Caco-2 (cell line): Measurements from ENCODE around the gene ISL2. TPM values are rescaled to one million over a fixed set of nuclear protein-coding genes. Genes with fewer than 3 reads are reported as not detected.

ENCODE experiments used
- BruUV-seq: library from RNA; stranded (reverse); fragments of 400-500 nt; replicated peaks from 2 replicates; lab custom pipeline; 2021; lab: Mats Ljungman, UMichigan
- CTCF ChIA-PET: fragments of 300-600 bp; sonication (Branson Sonifier 250); formaldehyde crosslinking; loops from one replicate; lab custom pipeline; 2022; ENCODE audit warnings: antibody characterized with exemption; lab: Charles Lee
- POLR2A ChIA-PET: fragments of 300-600 bp; sonication (Branson Sonifier 250); formaldehyde crosslinking; loops from one replicate; lab custom pipeline; 2022; ENCODE audit warnings: antibody characterized with exemption; lab: Charles Lee
- DNase-seq, 2 experiments: peaks; one replicate each; pipeline versions ENCODE4 v3.0.0 to v3.0.0-alpha.2; 2020 to 2022
- H3K27me3 ChIP-seq: replicated peaks from 2 replicates; pipeline ENCODE4 v1.6.0; 2011; ENCODE audit warnings: low read length; ENCODE audit not compliant: control insufficient read depth, insufficient read depth
- H3K36me3 ChIP-seq: 2 replicates; pipeline ENCODE4 v1.5.1; 2011; ENCODE audit warnings: low read length; ENCODE audit not compliant: control insufficient read depth, insufficient read depth
- H3K4me1 ChIP-seq: fragments of 250-450 bp; sonication (Bioruptor Pico); 2 replicates; pipeline ENCODE4 v1.5.1; 2020; ENCODE audit warnings: mild to moderate bottlenecking
- H3K4me3 ChIP-seq: 2 replicates; pipeline ENCODE4 v1.5.1; 2011; ENCODE audit warnings: low read depth, mild to moderate bottlenecking, control low read depth, low read length
- H3K9me3 ChIP-seq: fragments of 250-450 bp; sonication (Bioruptor Pico); 2 replicates; pipeline ENCODE4 v1.5.1; 2020; ENCODE audit warnings: mild to moderate bottlenecking, moderate library complexity
- H3K27ac Mint-ChIP-seq: one replicate; pipeline ENCODE4 v1.8.0; 2022; ENCODE audit warnings: mixed read lengths; ENCODE audit not compliant: unreplicated experiment
- H3K27me3 Mint-ChIP-seq: one replicate; pipeline ENCODE4 v1.8.0; 2022; ENCODE audit warnings: mixed read lengths; ENCODE audit not compliant: insufficient read depth, unreplicated experiment
- H3K36me3 Mint-ChIP-seq: one replicate; pipeline ENCODE4 v1.8.0; 2022; ENCODE audit warnings: mild to moderate bottlenecking, mixed read lengths; ENCODE audit not compliant: insufficient read depth, unreplicated experiment
- H3K4me1 Mint-ChIP-seq: one replicate; pipeline ENCODE4 v1.8.0; 2022; ENCODE audit warnings: low read depth, mixed read lengths; ENCODE audit not compliant: unreplicated experiment
- H3K4me3 Mint-ChIP-seq: one replicate; pipeline ENCODE4 v1.8.0; 2022; ENCODE audit warnings: mild to moderate bottlenecking, moderate library complexity, mixed read lengths; ENCODE audit not compliant: unreplicated experiment
- H3K9me3 Mint-ChIP-seq: one replicate; pipeline ENCODE4 v1.8.0; 2022; ENCODE audit warnings: mixed read lengths; ENCODE audit not compliant: unreplicated experiment
- intact Hi-C: fragments of 100-400 bp; cut with micrococcal nuclease; formaldehyde crosslinking; loops from one replicate; pipeline ENCODE4 v1.10.0; 2022; ENCODE audit not compliant: unreplicated experiment
- total RNA-seq: library from RNA; stranded (reverse); gene quantifications from 2 replicates; pipeline ENCODE4 v1.2.3, GENCODE V29; 2022
- TF ChIP-seq, protein P1 (sequence below), 2 experiments: fragments of 200-600 bp in 1 of 2; IDR thresholded peaks; 1 replicate in 1 of 2; 2 replicates in 1 of 2; pipeline versions ENCODE4 v1.5.1 to v1.8.0; 2011 to 2022; ENCODE audit warnings: antibody characterized with exemption in 1 of 2, control low read depth in 1 of 2, inconsistent platforms in 1 of 2, low read depth in 1 of 2, low read length in 1 of 2, mild to moderate bottlenecking in 1 of 2, moderate library complexity in 1 of 2; ENCODE audit not compliant: insufficient read depth in 1 of 2, severe bottlenecking in 1 of 2, unreplicated experiment in 1 of 2

The ISL2 gene
- total RNA-seq, 1 experiment from 2014 or later: 11.0 TPM

DNA sequence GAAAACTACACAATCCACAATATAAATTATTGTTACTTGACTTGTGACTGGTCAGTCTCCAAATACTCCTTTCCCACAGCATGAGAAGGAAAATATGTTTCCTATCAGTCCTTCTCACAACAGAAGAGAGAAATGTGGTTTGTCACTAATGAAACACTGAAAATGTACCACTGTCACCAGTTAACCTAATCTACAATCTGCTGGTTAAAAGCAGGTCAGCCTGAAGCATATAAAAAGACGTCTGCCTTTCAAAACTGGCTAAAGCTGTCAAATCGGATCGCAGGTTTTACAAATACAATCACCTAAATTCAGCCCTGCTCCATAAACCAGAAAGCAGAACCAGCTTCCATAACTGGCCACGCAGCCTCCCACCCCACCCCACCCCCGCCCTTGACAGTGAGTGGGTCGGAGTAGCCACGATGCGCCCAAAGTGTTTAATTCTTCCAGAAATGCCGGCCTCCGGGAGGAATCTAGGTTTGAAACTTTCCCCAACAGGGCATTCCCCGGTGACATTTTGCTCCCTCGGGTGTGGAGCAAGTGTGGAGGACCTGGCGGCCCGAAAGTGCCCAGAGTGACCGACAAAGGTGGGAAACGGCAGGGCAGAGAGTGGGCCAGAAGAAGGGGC, 26.0 kb upstream of the ISL2 start:
- Mint-ChIP-seq H3K36me3 (peaks cover 22% of the 10 kb centered on the region), H3K4me3 (peak overlapping the region; percentile 63), H3K27me3 (no peaks in the 10 kb centered on the region), H3K4me1 (peaks cover 25% of the 10 kb centered on the region), H3K27ac (peak overlapping the region; percentile 40), H3K9me3 (no peaks in the 10 kb centered on the region)
- no peak for DNase-seq
- H3K9me3 ChIP-seq: no peaks in the 10 kb centered on the region
- ChIA-PET POLR2A (interaction anchor here (1.2 to 1.6 kb wide), 2 partner anchors 26 to 858 kb away, joined by 3 to 22 read pairs; partner anchors contain the start of gene ISL2), CTCF (interaction anchor here (1.4 kb wide), 1 partner anchor 26 kb away, joined by 5 read pairs; the partner anchor contains the start of gene ISL2)
- intact Hi-C loops: loop anchor here (2.0 kb wide), 1 partner anchor 26 kb away; the partner anchor contains the start of gene ISL2
- H3K4me1 ChIP-seq: peaks cover 40% of the 10 kb centered on the region
- TSS peak; percentile 37 for BruUV-seq
- TF ChIP-seq, protein P1, sequence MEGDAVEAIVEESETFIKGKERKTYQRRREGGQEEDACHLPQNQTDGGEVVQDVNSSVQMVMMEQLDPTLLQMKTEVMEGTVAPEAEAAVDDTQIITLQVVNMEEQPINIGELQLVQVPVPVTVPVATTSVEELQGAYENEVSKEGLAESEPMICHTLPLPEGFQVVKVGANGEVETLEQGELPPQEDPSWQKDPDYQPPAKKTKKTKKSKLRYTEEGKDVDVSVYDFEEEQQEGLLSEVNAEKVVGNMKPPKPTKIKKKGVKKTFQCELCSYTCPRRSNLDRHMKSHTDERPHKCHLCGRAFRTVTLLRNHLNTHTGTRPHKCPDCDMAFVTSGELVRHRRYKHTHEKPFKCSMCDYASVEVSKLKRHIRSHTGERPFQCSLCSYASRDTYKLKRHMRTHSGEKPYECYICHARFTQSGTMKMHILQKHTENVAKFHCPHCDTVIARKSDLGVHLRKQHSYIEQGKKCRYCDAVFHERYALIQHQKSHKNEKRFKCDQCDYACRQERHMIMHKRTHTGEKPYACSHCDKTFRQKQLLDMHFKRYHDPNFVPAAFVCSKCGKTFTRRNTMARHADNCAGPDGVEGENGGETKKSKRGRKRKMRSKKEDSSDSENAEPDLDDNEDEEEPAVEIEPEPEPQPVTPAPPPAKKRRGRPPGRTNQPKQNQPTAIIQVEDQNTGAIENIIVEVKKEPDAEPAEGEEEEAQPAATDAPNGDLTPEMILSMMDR (IDR thresholded peaks at IDR 0.05; ENCODE audit: insufficient read depth in 1 of 2, low read depth in 1 of 2, low read length in 1 of 2, severe bottlenecking in 1 of 2, unreplicated experiment in 1 of 2): no peak
- H3K4me3 ChIP-seq: peak overlapping the region; percentile 75
- no peaks in the 10 kb centered on the region for H3K36me3 ChIP-seq
- H3K27me3 ChIP-seq: no peaks in the 10 kb centered on the region

DNA sequence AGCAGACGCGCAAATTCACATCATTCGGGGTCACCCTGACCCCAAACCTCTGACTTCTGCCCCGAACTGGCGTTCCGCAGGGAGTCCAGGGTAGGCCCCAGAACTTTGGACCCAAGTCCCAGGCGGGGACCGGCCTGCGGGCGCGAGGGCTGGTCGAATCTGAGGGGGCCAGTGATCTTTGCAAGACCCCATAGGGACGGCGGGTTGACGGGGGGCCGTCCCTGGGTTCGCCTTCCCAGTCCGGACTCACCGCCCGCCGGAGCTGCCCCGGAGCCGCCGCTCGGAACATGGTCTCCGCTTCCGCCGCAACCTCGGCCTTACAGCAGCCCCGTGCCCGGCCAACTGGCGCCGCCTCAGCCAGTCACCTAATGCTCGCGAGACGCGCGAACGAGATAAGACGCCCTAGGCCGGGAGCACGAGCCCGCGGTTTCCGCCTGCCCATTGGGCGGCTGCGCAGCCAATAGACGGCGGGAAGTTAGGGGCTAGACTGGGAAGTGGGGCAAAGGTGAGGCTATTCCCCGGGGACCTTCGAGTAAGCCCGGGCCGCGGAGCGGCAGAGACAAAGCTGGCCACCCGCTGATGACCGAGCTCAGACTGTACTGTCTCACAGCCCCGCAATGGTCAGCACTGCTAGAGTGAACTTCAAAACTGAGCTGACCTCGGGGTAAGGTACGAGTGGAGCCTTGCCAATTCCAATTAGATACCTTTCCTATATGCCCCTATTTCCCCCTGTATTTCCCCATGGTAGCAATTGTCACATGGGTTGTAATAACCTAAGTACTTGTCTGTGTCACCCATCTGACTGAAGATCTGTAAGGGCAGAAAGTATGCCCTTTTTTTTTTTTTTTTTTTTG, 25.2 kb upstream of the ISL2 start, which contains the start of gene ETFA:
ETFA (minus strand) TSS at position 370 of the 854 bp plus-strand sequence; CDS start at position 289, 81 bp downstream.
- Mint-ChIP-seq H3K27me3 (no peaks in the 10 kb centered on the region), H3K9me3 (no peaks in the 10 kb centered on the region), H3K4me1 (peaks cover 25% of the 10 kb centered on the region), H3K27ac (peak within 1 kb of the TSS; percentile 40), H3K36me3 (peaks cover 22% of the 10 kb centered on the region), H3K4me3 (peak within 1 kb of the TSS; percentile 63)
- POLR2A ChIA-PET: interaction anchor here (0.5 to 1.6 kb wide), 8 partner anchors 11 to 859 kb away, joined by 3 to 22 read pairs (median 4); partner anchors contain the start of genes ISL2 and RCN2
- H3K27me3 ChIP-seq: no peaks in the 10 kb centered on the region
- intact Hi-C loops: loop anchor here (2.0 kb wide), 1 partner anchor 25 kb away; the partner anchor contains the start of gene ISL2
- peak within 1 kb of the TSS; percentile 75 for H3K4me3 ChIP-seq
- CTCF ChIA-PET: interaction anchor here (0.7 to 1.4 kb wide), 3 partner anchors 19 to 25 kb away, joined by 4 to 5 read pairs (median 4); partner anchors contain the start of gene ISL2
- TF ChIP-seq, protein P1 (IDR thresholded peaks at IDR 0.05; ENCODE audit: insufficient read depth in 1 of 2, low read depth in 1 of 2, low read length in 1 of 2, severe bottlenecking in 1 of 2, unreplicated experiment in 1 of 2): no peak
- no peaks in the 10 kb centered on the region for H3K9me3 ChIP-seq
- H3K4me1 ChIP-seq: peaks cover 40% of the 10 kb centered on the region
- no peaks in the 10 kb centered on the region for H3K36me3 ChIP-seq
- peak; percentile 98 for DNase-seq
- no TSS peak for BruUV-seq
